Astrocyte (in vitro differentiated cells and primary cell): Measurements from ENCODE around the gene LIMS2. TPM values are rescaled to one million over a fixed set of nuclear protein-coding genes. Genes with fewer than 3 reads are reported as not detected.

Experiments used
- DNase-seq: peaks from one replicate; pipeline ENCODE4 v3.0.0-alpha.2; 2010; ENCODE audit warnings: low read depth
- FAIRE-seq: peaks from 2 replicates; lab custom pipeline; 2011; peaks lifted over from hg19 to GRCh38; lab: Jason Lieb, UNC
- H2AFZ ChIP-seq: 2 replicates; pipeline ENCODE4 v1.6.0; 2012; ENCODE audit warnings: low read depth, low read length, inconsistent platforms
- H3K27ac ChIP-seq: 2 replicates; pipeline ENCODE4 v1.5.1; 2011; ENCODE audit warnings: low read depth, low read length, inconsistent platforms
- H3K27me3 ChIP-seq: 2 replicates; pipeline ENCODE4 v1.6.0; 2011; ENCODE audit warnings: low read length, inconsistent platforms; ENCODE audit not compliant: insufficient read depth
- H3K36me3 ChIP-seq: 2 replicates; pipeline ENCODE4 v1.5.1; 2011; ENCODE audit warnings: low read length, inconsistent platforms; ENCODE audit not compliant: insufficient read depth
- H3K4me1 ChIP-seq: 2 replicates; pipeline ENCODE4 v1.5.1; 2011; ENCODE audit warnings: low read length, inconsistent platforms; ENCODE audit not compliant: insufficient read depth
- H3K4me2 ChIP-seq: 2 replicates; pipeline ENCODE4 v1.6.0; 2012; ENCODE audit warnings: low read length, inconsistent platforms
- H3K4me3 ChIP-seq: 2 replicates; pipeline ENCODE4 v1.5.1; 2011; ENCODE audit warnings: low read depth, mild to moderate bottlenecking, low read length, inconsistent platforms; ENCODE audit not compliant: insufficient read depth
- H3K79me2 ChIP-seq: 2 replicates; pipeline ENCODE4 v1.6.0; 2012; ENCODE audit warnings: mild to moderate bottlenecking, low read length, inconsistent platforms; ENCODE audit not compliant: insufficient read depth
- H3K9ac ChIP-seq: 2 replicates; pipeline ENCODE4 v1.6.0; 2012; ENCODE audit warnings: mild to moderate bottlenecking, low read length, inconsistent platforms
- H3K9me3 ChIP-seq: 2 replicates; pipeline ENCODE4 v1.5.1; 2012; ENCODE audit warnings: low read depth, mild to moderate bottlenecking, low read length, inconsistent platforms; ENCODE audit not compliant: insufficient read depth
- H4K20me1 ChIP-seq: 2 replicates; pipeline ENCODE4 v1.6.0; 2012; ENCODE audit warnings: low read length, inconsistent platforms; ENCODE audit not compliant: insufficient read depth
- H3K27ac Mint-ChIP-seq: one replicate; pipeline ENCODE4 v1.8.0; 2021; ENCODE audit warnings: mild to moderate bottlenecking, mixed read lengths; ENCODE audit not compliant: unreplicated experiment
- H3K27me3 Mint-ChIP-seq: one replicate; pipeline ENCODE4 v1.8.0; 2021; ENCODE audit warnings: low read depth, mixed read lengths; ENCODE audit not compliant: unreplicated experiment
- H3K36me3 Mint-ChIP-seq: one replicate; pipeline ENCODE4 v1.8.0; 2021; ENCODE audit warnings: low read depth, mixed read lengths; ENCODE audit not compliant: unreplicated experiment
- H3K4me1 Mint-ChIP-seq: one replicate; pipeline ENCODE4 v1.8.0; 2021; ENCODE audit warnings: low read depth, mixed read lengths; ENCODE audit not compliant: unreplicated experiment
- H3K4me3 Mint-ChIP-seq: one replicate; pipeline ENCODE4 v1.8.0; 2021; ENCODE audit warnings: mild to moderate bottlenecking, moderate library complexity, mixed read lengths; ENCODE audit not compliant: unreplicated experiment
- H3K9me3 Mint-ChIP-seq: one replicate; pipeline ENCODE4 v1.8.0; 2021; ENCODE audit warnings: mild to moderate bottlenecking, mixed read lengths; ENCODE audit not compliant: unreplicated experiment
- EZH2 ChIP-seq: IDR thresholded peaks from 2 replicates; pipeline ENCODE4 v1.6.1; 2012; ENCODE audit warnings: mild to moderate bottlenecking, low read length, inconsistent platforms; ENCODE audit not compliant: insufficient read depth
- total RNA-seq: library from RNA; stranded (reverse); gene quantifications from 2 replicates; pipeline ENCODE4 v1.2.1, GENCODE V29; 2021
- TF ChIP-seq, protein P1 (sequence below): IDR thresholded peaks from 2 replicates; pipeline ENCODE4 v1.5.1; 2011; ENCODE audit warnings: low read depth, mild to moderate bottlenecking, inconsistent platforms, low read length, moderate library complexity; ENCODE audit not compliant: insufficient read depth

LIMS2 gene
- total RNA-seq, 1 donor from 2014 or later, result 73.3 TPM

DNA sequence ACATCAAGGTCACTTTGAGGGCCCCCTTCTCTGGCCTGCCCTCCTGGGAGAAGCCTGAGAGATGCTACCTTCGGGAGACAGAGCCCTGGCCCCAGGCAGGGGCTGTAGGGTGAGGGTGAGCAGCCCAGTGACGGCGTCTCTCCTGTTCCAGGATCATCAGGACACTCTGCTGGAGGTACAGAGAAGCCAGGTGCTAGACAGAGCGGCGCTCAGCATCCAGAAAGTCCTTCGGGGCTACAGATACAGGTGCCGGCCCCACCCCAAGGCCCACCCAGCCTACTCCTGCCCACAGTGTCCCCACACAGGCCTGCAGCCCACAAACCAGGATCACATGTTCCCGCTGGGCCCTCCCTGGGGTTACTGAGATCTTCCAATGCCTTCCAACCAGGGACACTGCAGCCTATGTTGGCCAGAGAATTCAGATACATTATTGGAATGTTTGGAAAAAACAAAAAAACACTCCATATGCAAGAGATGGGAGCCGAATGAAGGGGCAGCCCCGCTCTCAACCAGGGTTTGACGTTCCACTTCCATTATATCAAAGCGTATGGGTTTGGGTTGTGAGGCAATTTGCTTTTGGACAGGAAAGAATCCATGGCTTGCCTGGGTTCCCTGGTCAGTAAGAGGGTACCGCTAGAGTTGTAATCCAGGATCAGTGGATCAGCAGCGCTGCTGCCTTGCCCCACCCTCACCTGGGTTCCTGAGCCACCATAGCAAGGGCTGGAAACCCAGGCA, 78.9 kb downstream of the LIMS2 start:
- Mint-ChIP-seq H3K27ac (no peak overlapping the region), H3K4me3 (no peak overlapping the region), H3K27me3 (peaks cover 2% of the 10 kb centered on the region), H3K4me1 (peaks cover 12% of the 10 kb centered on the region), H3K36me3 (peaks cover 2% of the 10 kb centered on the region), H3K9me3 (peaks cover 25% of the 10 kb centered on the region)
- Histone ChIP-seq H3K4me3 (no peak overlapping the region), H3K27me3 (no peaks in the 10 kb centered on the region), H3K9ac (no peak overlapping the region), H3K4me2 (no peak overlapping the region), H4K20me1 (no peaks in the 10 kb centered on the region), H3K9me3 (no peaks in the 10 kb centered on the region), H3K36me3 (no peaks in the 10 kb centered on the region), H3K4me1 (peaks cover 6% of the 10 kb centered on the region), H3K27ac (no peak overlapping the region), H2AFZ (no peak overlapping the region), H3K79me2 (no peaks in the 10 kb centered on the region)
- no peak for FAIRE-seq
- no peak for DNase-seq
- no peak for TF ChIP-seq EZH2
- TF ChIP-seq, protein P1, sequence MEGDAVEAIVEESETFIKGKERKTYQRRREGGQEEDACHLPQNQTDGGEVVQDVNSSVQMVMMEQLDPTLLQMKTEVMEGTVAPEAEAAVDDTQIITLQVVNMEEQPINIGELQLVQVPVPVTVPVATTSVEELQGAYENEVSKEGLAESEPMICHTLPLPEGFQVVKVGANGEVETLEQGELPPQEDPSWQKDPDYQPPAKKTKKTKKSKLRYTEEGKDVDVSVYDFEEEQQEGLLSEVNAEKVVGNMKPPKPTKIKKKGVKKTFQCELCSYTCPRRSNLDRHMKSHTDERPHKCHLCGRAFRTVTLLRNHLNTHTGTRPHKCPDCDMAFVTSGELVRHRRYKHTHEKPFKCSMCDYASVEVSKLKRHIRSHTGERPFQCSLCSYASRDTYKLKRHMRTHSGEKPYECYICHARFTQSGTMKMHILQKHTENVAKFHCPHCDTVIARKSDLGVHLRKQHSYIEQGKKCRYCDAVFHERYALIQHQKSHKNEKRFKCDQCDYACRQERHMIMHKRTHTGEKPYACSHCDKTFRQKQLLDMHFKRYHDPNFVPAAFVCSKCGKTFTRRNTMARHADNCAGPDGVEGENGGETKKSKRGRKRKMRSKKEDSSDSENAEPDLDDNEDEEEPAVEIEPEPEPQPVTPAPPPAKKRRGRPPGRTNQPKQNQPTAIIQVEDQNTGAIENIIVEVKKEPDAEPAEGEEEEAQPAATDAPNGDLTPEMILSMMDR, result no peak

DNA sequence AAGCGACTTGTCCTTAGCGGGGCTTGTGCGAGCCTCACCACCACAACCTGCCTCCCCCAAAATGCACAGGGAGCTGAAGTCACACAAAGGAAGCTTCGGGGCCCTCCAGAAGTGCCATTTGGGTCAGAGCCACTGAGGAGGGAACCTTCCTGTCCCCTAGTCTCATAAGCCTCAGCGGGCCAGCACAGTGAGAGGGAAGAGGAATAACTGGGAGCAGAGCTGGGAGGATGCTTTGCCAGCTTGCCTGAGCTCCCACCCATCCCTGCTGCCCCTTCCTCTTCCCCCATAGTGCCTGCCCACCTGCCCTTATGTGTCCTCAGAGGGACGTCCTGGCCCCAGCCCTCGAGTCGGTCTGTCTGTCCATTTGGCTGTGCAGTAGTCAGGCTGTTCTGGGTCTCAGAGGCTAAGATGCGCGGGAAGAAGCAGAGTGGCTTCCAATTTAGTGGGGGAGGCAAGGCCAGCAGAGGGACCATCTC, 81.2 kb downstream of the LIMS2 start:
- peaks cover 2% of the 10 kb centered on the region for H3K36me3 Mint-ChIP-seq
- no peak overlapping the region for H3K4me2 ChIP-seq
- peaks cover 6% of the 10 kb centered on the region for H3K4me1 ChIP-seq
- H3K79me2 ChIP-seq, result no peaks in the 10 kb centered on the region
- no peak overlapping the region for H3K4me3 Mint-ChIP-seq
- peaks cover 8% of the 10 kb centered on the region for H3K4me1 Mint-ChIP-seq
- H3K27me3 Mint-ChIP-seq, result peaks cover 2% of the 10 kb centered on the region
- no peak overlapping the region for H3K9ac ChIP-seq
- peaks cover 15% of the 10 kb centered on the region for H3K9me3 Mint-ChIP-seq
- DNase-seq (no peak), FAIRE-seq (no peak)
- H3K4me3 ChIP-seq, result no peak overlapping the region
- H3K27ac ChIP-seq, result no peak overlapping the region
- no peaks in the 10 kb centered on the region for H4K20me1 ChIP-seq
- no peak for TF ChIP-seq EZH2
- H3K9me3 ChIP-seq, result no peaks in the 10 kb centered on the region
- no peaks in the 10 kb centered on the region for H3K36me3 ChIP-seq
- no peaks in the 10 kb centered on the region for H3K27me3 ChIP-seq
- no peak overlapping the region for H2AFZ ChIP-seq
- H3K27ac Mint-ChIP-seq, result no peak overlapping the region

DNA sequence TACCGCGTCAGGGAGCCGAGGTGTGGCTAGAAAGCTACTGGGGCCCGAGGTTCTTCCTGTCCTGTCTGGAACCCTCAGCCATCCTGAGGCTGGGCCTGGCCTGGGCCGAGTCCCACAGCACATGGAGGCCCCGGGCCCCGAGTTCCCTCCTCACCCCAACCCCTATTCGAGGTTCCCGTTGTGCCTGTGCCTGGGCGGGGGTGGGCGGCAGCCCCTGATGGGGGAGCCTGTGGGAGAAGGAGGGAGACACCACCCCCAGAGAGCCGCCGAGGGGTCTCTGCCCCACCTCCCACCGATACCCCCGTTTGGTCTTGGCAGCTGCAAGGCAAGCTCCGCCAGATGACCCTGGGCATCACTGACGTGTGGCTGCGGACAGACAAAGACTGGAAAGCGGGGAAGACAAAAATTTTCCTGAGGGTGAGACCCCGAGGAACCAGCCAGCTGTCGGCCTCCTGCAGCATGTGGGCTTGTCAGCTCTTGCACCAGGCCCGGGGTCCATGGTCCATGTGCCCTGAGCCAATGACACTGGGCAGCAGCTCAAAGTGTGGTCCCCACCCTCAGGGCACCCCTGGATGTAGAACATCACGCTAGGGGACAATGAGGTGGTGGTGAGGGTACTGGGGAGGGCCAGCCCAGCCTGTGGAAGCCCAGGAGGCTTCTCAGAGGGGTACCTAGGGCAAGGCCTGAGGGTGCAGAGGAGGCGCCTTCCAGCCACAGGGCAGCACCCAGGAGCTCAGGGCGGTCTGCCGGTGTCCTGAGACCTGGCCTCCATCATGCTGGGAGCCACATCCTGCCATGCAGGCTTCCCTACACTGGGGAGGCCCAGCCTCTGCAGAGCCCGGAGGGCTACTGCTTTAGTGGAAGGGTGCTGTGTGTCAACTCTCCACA, 81.9 kb downstream of the LIMS2 start:
- FAIRE-seq (no peak), DNase-seq (no peak)
- Mint-ChIP-seq H3K4me1 (peaks cover 8% of the 10 kb centered on the region), H3K9me3 (peaks cover 15% of the 10 kb centered on the region), H3K4me3 (no peak overlapping the region), H3K27me3 (peaks cover 2% of the 10 kb centered on the region), H3K27ac (no peak overlapping the region), H3K36me3 (peaks cover 2% of the 10 kb centered on the region)
- Histone ChIP-seq H3K4me3 (no peak overlapping the region), H3K27ac (no peak overlapping the region), H3K9me3 (no peaks in the 10 kb centered on the region), H3K4me1 (peaks cover 6% of the 10 kb centered on the region), H3K27me3 (no peaks in the 10 kb centered on the region), H3K36me3 (no peaks in the 10 kb centered on the region), H3K4me2 (no peak overlapping the region), H2AFZ (no peak overlapping the region), H3K79me2 (no peaks in the 10 kb centered on the region), H3K9ac (no peak overlapping the region), H4K20me1 (no peaks in the 10 kb centered on the region)
- no peak for TF ChIP-seq EZH2
- TF ChIP-seq, protein P1, result no peak
